Fibroblast of skin of back (primary cell): ENCODE measurements around the gene GRIK3.
"Not testable (repeated sequence)": the region's sequence is repeated elsewhere in the genome, so short reads cannot be mapped to it uniquely, and the experiment has no call there.

ENCODE experiments used
- DNase-seq: peaks from one replicate; pipeline ENCODE4 v3.0.0-alpha.2; 2013

The GRIK3 gene

GRCh38 chr1:36905941-36906340, 128.4 kb downstream of the GRIK3 start:
- DNase-seq, result no peak

- DNase-seq, result no peak
Observed at GRCh38 chr1:36900128-36900527, 134.2 kb downstream of the GRIK3 start.

- DNase-seq, result not testable (repeated sequence)
Observed at GRCh38 chr1:36897813-36898212, 136.5 kb downstream of the GRIK3 start.

- DNase-seq, result no peak
Observed at GRCh38 chr1:36894824-36895223, 139.5 kb downstream of the GRIK3 start.

- no peak for DNase-seq
Observed at GRCh38 chr1:36890776-36891175, 143.5 kb downstream of the GRIK3 start.

DNA sequence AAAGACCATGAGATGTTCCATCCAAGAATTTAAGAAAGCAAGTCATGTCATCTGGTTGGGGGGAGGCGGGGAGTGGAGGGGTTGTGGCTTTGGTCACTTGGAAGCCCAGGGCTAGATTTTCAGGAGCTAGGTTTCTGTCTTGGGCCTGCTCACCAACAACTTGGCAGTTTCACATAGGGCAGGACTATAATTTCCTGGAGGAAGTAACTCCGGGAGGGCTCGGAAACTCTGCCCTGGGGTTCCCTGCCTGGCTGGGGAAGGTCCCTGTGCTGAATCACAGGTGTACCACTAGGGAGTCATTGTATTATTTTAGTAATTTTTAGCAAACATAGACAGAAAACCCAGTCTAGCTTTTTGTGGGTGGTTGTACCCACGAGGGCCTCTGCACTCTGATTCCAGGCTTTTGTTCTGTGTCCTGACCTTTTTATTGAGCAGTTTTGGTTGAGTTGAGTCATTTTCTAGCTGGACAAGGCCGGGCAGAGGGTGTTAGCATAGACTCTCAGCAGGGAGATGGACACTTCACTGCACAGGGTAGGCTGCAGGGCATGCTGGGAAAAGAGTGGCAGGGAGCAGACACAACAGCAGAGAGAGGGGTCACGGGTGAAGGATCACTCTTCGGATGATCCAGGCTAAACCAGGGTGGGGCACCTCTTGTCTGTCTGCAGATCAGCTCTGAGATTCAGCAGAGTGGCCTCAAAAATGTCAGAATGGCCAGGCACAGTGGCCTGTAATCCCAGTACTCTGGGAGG, 144.7 kb downstream of the GRIK3 start:
- DNase-seq, result no peak

DNA sequence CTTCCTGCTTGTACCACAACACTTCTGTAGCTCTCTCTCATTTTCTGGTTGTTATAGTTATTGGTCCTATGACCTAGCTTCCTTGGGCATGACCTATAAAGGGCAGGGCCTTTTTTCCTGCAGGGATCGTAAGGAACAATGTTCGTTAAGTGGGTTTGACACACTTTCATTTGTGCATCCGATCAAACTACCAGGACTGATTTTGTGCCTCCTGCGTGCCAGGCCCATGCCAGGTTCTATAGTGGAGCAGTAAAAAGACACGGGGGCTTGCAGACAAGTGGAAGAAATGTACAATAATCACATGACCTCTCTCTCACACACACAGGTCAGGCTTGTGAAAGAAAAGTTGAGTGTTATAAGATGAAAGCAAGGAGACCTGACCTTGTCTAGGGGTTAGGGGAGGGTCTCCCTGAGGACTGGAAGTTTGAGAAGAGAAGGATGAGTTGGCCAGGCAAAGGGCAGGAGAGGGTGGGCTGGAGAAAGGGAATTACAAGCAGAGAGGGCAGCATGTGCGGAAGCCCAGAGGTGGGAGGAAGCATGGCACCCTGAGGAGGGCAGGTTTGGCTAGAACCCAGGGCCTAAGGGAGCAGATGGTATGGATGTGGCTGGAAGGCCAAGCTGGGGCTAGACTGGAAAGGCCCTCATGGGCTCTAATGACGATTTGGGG, 145.4 kb downstream of the GRIK3 start:
- no peak for DNase-seq

DNA sequence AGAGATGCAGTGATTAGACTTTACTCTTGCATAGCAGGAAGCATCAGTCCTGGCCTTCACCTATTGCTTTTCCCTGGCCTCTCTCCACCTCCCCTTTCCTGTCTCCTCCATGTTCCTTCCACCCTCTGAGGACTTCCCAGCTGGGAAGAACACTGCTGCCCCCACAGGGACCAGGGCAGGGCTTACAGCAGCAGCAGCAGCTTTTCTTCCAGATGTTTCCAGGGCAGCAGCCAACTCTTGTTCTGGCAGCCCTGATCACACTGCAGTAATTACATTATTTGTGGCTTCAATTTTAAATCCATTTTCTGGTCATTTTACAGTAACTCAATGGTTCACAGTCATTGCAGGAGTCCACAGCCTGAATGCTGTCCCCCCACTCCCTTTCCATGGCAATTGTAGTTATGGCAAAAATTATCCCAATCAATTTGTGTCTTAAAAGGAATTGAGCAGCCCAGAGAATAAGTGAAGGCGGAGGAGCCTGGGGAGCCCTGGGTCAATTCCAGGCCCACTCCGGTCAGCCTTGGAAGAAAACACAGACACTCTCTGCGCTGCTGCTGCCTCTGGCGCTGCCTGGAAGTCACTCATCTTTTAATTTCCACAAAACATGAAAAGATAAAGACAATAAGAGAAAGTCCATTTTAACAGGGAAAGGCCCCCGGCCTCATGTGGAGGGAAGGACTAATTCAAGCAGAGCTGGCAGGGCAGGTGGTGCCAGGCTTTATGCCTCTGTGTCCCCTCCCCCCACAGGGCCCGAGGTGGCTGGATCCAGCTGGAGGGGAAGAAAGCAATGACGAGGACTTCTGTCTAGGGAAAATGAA, 148.6 kb downstream of the GRIK3 start:
- DNase-seq, result no peak

- no peak for DNase-seq
Observed at GRCh38 chr1:36884801-36885200, 149.5 kb downstream of the GRIK3 start.

DNA sequence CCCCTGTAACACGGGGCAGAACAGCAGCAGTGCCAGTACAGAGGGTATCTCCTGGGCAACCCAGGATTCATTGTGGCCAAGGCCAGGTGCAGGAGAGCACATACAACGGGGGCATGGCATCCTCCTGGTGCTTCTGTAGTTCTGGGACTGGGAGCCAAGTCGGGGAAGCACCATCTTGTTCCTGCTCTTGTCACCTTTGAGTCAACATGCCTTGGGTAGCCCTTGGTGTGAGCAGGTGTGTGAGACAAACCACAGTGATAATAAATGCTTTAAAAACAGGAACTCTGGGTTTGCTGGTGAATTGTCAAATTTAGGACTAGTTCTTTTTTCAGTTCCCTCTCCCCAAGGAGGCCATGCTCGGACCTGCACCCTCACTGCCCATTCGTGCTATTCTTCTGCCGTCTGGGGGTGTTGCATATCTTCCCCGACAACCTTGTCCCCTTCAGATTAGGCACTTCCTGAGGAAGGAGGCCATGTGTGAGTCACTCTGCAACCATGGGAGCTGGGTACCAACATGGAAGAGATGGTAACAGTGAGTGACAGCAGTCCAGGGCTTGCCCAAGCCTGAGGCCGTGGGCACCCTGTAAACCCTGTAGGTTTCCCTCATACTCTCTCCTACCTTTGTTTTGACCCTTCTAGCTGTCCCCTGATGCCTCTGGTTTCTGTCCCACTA, 150.2 kb downstream of the GRIK3 start:
- DNase-seq, result no peak

GRCh38 chr1:36883315-36883949, 150.9 kb downstream of the GRIK3 start:
- DNase-seq, result no peak

- DNase-seq, result no peak
Observed at GRCh38 chr1:36882536-36883285, 151.6 kb downstream of the GRIK3 start.

- DNase-seq, result no peak
Observed at GRCh38 chr1:36881541-36881940, 152.8 kb downstream of the GRIK3 start.

GRCh38 chr1:36881068-36881405, 153.3 kb downstream of the GRIK3 start:
- no peak for DNase-seq

DNA sequence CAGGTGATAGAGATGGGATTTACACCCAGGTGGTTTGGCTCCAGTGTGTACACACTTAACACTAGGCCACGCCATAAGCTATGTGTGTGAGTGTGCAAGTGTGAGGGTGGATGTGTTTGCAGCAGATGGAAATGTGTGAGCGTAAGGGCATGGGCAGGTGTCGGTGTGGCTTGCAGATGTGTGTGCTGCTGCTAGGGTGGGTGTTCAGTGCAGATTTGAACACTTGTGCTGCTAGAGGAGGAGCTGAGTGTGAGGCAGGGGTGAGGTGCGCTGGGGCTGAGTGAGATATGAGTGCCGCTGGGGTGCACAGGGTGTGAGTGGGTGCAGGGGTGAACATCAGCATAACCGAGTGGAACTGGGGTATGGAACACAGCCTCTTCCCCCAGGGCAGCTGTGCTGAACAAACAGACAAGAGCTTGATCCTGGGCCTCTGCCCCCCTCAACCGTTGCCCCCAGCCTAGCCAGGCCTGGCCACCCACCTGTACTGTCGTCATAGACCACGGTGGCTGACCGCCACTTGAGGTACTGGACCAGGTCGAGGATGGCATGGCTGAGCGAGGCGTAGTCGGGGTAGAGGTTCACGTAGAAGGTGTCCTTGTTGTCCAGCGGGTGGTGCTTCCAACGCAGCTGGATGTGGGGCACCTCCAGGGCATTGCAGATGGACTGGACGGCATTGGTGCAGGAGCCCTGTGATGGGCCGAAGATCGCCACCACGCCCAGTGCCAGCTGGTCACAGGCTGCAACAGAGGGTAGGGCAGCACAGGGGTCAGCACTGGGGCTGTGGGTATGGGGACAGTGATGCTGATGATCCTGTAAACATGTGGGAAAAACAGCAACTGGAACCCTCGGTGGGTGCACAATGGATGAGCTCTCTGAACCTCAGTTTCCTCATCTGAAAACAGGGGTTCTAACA, 153.9 kb downstream of the GRIK3 start:
- DNase-seq, result no peak

DNA sequence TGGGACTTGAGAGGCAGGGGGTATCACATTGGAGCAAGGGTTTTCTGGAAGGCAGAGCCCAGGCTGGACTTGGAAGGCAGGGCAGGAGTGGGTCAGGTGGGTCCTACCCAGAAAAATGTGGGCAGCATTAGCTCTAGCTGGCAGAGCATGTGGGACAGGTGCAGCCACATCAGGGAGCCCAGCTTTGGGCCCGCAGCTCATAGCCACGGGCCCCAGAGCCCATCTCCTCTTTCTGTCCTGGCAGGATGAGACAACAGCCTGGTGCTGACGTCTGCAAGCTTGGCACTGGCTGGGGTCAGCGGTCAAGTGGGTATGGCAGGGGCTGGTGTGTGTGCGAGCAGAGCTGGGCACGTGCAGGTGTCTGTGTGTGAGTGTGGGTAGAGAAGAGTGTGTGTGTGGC, 154.7 kb downstream of the GRIK3 start:
- DNase-seq, result no peak

- no peak for DNase-seq
Observed at GRCh38 chr1:36876990-36877389, 157.3 kb downstream of the GRIK3 start.

DNA sequence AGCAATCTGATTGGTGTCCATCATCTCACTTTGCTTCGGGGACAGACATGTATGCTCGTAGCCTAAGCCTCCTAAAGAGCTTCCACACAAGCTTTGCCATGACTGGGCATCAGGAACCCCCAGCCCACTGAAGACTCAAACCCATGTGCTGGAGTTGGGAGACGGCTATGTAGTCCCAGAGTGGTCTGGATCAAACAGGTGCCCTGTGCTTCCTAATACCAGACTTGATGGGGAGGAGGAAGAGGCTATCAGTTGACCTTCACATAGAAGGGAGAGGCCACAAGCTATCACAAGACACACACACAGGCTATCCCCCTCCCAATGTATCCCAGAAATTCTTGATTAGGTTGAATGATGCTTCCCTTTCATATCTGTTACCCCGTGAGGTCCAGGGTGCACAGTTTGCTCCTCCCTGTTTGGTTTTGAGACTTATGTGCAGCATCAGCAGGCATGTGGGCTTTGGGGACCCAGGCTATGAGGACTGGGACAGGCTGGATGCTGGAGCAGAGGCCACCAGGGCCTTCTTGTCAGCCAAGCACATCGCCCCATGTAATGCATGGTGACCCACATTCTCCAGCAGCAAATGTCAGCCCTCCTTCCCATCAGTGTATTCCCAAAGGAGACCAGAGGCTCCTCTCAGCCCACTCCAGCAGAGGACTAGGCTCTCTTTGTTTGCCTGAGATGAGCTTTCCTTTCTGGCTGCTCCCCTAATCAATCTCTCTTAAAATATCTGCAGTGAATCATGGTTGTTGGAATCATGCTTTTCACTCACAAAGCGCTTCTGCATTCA, 159.8 kb downstream of the GRIK3 start:
- DNase-seq, result no peak

DNA sequence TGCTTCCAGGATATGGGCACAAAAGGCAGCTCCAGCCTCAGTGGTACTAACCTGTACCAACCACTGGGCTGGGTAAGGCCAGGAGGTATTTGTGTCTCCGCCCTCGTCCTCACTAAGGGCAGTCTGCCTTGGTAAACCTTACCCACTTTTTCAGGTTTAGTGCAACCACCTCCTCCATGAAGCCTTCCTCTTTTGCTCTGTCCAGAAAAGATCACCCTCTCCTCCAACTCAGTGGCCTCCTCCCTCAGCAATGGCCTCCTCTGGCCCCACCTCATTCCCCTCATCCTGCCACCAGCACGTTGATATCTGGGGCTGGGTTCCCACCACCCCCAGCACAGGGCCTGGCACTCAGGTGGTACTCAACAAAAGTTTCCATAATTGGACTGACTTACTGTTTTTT, 161.5 kb downstream of the GRIK3 start:
- no peak for DNase-seq
